Tibial nerve (tissue), 4 donors: Measurements from ENCODE around the gene HSF2. TPM values are rescaled to one million over a fixed set of nuclear protein-coding genes. Genes with fewer than 3 reads are reported as not detected.
"Not testable (repeated sequence)": the region's sequence is repeated elsewhere in the genome, so short reads cannot be mapped to it uniquely, and the experiment has no call there.

Source experiments
- DNase-seq, 2 donors: peaks; one replicate each; pipeline ENCODE4 v3.0.0-alpha.2; 2019; ENCODE audit warnings: low spot score in 2 of 2
- H3K27ac ChIP-seq, 4 donors: fragments of 200-600 bp; sonication (generic) in 3 of 4; one replicate each; pipeline ENCODE4 v1.5.1; 2017 to 2019; ENCODE audit warnings: mild to moderate bottlenecking in 1 of 4
- H3K27me3 ChIP-seq, 2 donors: fragments of 200-600 bp; sonication (generic) in 1 of 2; one replicate each; pipeline versions ENCODE4 v1.5.1 to v1.6.0; 2017 to 2019
- H3K36me3 ChIP-seq, 3 donors: fragments of 200-600 bp; sonication (generic); one replicate each; pipeline ENCODE4 v1.5.1; 2018 to 2019
- H3K4me1 ChIP-seq, 4 donors: fragments of 200-600 bp; sonication (generic) in 3 of 4; one replicate each; pipeline ENCODE4 v1.5.1; 2017 to 2019
- H3K4me3 ChIP-seq, 4 donors: fragments of 200-600 bp; sonication (generic) in 3 of 4; one replicate each; pipeline ENCODE4 v1.5.1; 2017 to 2019; ENCODE audit warnings: mild to moderate bottlenecking in 1 of 4, moderate library complexity in 1 of 4
- H3K9me3 ChIP-seq, 4 donors: fragments of 200-600 bp; sonication (generic) in 3 of 4; one replicate each; pipeline ENCODE4 v1.5.1; 2017 to 2019
- CTCF ChIP-seq, 5 experiments: fragments of 200-600 bp in 3 of 5; fragments of 450-650 bp in 2 of 5; sonication (generic) in 3 of 5; IDR thresholded peaks; one replicate each; pipeline ENCODE4 v1.5.1; 2016 to 2019; ENCODE audit warnings: antibody characterized with exemption in 5 of 5, mild to moderate bottlenecking in 3 of 5, moderate library complexity in 2 of 5
- EP300 ChIP-seq, 2 donors: sonication (generic); formaldehyde crosslinking; IDR thresholded peaks; one replicate each; pipeline ENCODE4 v1.6.1; 2017; ENCODE audit warnings: antibody characterized with exemption in 2 of 2, mild to moderate bottlenecking in 1 of 2
- POLR2A ChIP-seq, 2 donors: fragments of 450-650 bp; IDR thresholded peaks; one replicate each; pipeline ENCODE4 v1.6.1; 2017; ENCODE audit warnings: antibody characterized with exemption in 2 of 2, mild to moderate bottlenecking in 2 of 2, moderate library complexity in 2 of 2
- WGBS, 2 donors: methylation state at CpG; one replicate each; pipeline ENCODE4 v1.1.5; 2018; 5-methylcytosine and 5-hydroxymethylcytosine counted together
- total RNA-seq, 4 donors: library from RNA; depleted of rRNA; stranded (reverse); fragments of >200 nt; gene quantifications; one replicate each; pipeline ENCODE4 v1.1.0, GENCODE V29; 2016

The HSF2 gene
- total RNA-seq, 4 donors from 2014 or later: 20.7 to 40.6 (median 31.5) TPM

- DNase-seq: no peak
- H3K9me3 ChIP-seq: no peaks in the 10 kb centered on the region
- no peak for TF ChIP-seq POLR2A (IDR thresholded peaks at IDR 0.05)
- TF ChIP-seq EP300 (IDR thresholded peaks at IDR 0.05): no peak
- TF ChIP-seq CTCF (IDR thresholded peaks at IDR 0.05): no peak
- WGBS, 2 donors: 97 to 100% methylated on average over 1 of the region's 1 CpG
- H3K4me1 ChIP-seq: peaks cover 0 to 6% (median 0%) of the 10 kb centered on the region in 4 donors
- H3K36me3 ChIP-seq: peaks cover 0 to 91% (median 10%) of the 10 kb centered on the region in 3 donors
- H3K27ac ChIP-seq: no peak overlapping the region
- no peaks in the 10 kb centered on the region for H3K27me3 ChIP-seq
- no peak overlapping the region for H3K4me3 ChIP-seq
Observed at GRCh38 chr6:122445274-122445673, 45.8 kb downstream of the HSF2 start.

- TF ChIP-seq POLR2A (IDR thresholded peaks at IDR 0.05) (no peak), CTCF (IDR thresholded peaks at IDR 0.05) (no peak), EP300 (IDR thresholded peaks at IDR 0.05) (no peak)
- no peak for DNase-seq
- no peaks in the 10 kb centered on the region for H3K27me3 ChIP-seq
- H3K4me1 ChIP-seq: peaks cover 0 to 14% (median 0%) of the 10 kb centered on the region in 4 donors
- no peak overlapping the region for H3K4me3 ChIP-seq
- WGBS, 2 donors: 93 to 100% methylated on average over 1 of the region's 1 CpG
- H3K36me3 ChIP-seq: peaks cover 3 to 88% (median 21%) of the 10 kb centered on the region in 3 donors
- H3K27ac ChIP-seq: no peak overlapping the region
- no peaks in the 10 kb centered on the region for H3K9me3 ChIP-seq
Observed at GRCh38 chr6:122449069-122449468, 49.6 kb downstream of the HSF2 start.

GRCh38 chr6:122452509-122452908 is 53.1 kb downstream of the HSF2 start:
- no peak overlapping the region for H3K4me3 ChIP-seq
- no peaks in the 10 kb centered on the region for H3K9me3 ChIP-seq
- DNase-seq: no peak
- no peak for TF ChIP-seq CTCF (IDR thresholded peaks at IDR 0.05)
- TF ChIP-seq POLR2A (IDR thresholded peaks at IDR 0.05): no peak
- TF ChIP-seq EP300 (IDR thresholded peaks at IDR 0.05): no peak
- H3K36me3 ChIP-seq: peaks cover 3 to 89% (median 21%) of the 10 kb centered on the region in 3 donors
- H3K27ac ChIP-seq: no peak overlapping the region
- no peaks in the 10 kb centered on the region for H3K27me3 ChIP-seq
- peaks cover 0 to 37% (median 3%) of the 10 kb centered on the region in 4 donors for H3K4me1 ChIP-seq
- 30 to 39% methylated on average over 1 of the region's 1 CpG for WGBS, 2 donors

GRCh38 chr6:122454673-122455072 is 55.2 kb downstream of the HSF2 start:
- H3K36me3 ChIP-seq: peaks cover 3 to 74% (median 12%) of the 10 kb centered on the region in 3 donors
- no peak overlapping the region for H3K27ac ChIP-seq
- peaks cover 0 to 59% (median 17%) of the 10 kb centered on the region in 4 donors for H3K4me1 ChIP-seq
- WGBS, 2 donors: 86% methylated on average over 4 of the region's 4 CpGs
- TF ChIP-seq CTCF (IDR thresholded peaks at IDR 0.05): no peak
- no peak for TF ChIP-seq POLR2A (IDR thresholded peaks at IDR 0.05)
- no peak for TF ChIP-seq EP300 (IDR thresholded peaks at IDR 0.05)
- H3K27me3 ChIP-seq: no peaks in the 10 kb centered on the region
- no peak overlapping the region for H3K4me3 ChIP-seq
- no peak for DNase-seq
- H3K9me3 ChIP-seq: no peaks in the 10 kb centered on the region

- not testable (repeated sequence) for H3K27ac ChIP-seq, DNase-seq, H3K27me3 ChIP-seq, H3K9me3 ChIP-seq, H3K4me3 ChIP-seq
- Histone ChIP-seq H3K36me3 (peaks cover 3 to 69% (median 11%) of the 10 kb centered on the region in 3 donors), H3K4me1 (peaks cover 0 to 64% (median 18%) of the 10 kb centered on the region in 4 donors)
- WGBS, 2 donors: 89% methylated on average over 1 of the region's 1 CpG
Observed at GRCh38 chr6:122455116-122455515, 55.7 kb downstream of the HSF2 start.

- H3K9me3 ChIP-seq: no peaks in the 10 kb centered on the region
- WGBS, 2 donors: 91 to 98% methylated on average over 1 of the region's 1 CpG
Observed at GRCh38 chr6:122458087-122458486, 58.6 kb downstream of the HSF2 start.

More at GRCh38 chr6:122458087-122458486, 58.6 kb downstream of the HSF2 start:
- TF ChIP-seq EP300 (IDR thresholded peaks at IDR 0.05) (no peak), CTCF (IDR thresholded peaks at IDR 0.05) (no peak), POLR2A (IDR thresholded peaks at IDR 0.05) (no peak)
- Histone ChIP-seq H3K36me3 (peaks cover 0 to 42% (median under 1%) of the 10 kb centered on the region in 3 donors), H3K4me1 (peaks cover 0 to 79% (median 22%) of the 10 kb centered on the region in 4 donors), H3K4me3 (no peak overlapping the region), H3K27me3 (no peaks in the 10 kb centered on the region), H3K27ac (no peak overlapping the region)
- DNase-seq: no peak
